ENCODE measurements around the gene SOCS1. TPM values are rescaled to one million over a fixed set of nuclear protein-coding genes. Genes with fewer than 3 reads are reported as not detected.

Gene SOCS1
- total RNA-seq, 5 donors from 2014 or later (not counting 1 experiment from before 2014, with no cell fraction given) = 49.2 to 67.2 (median 54.5) TPM

- ATAC-seq (replicated peaks in 1 of 4) (no peak), DNase-seq (no peak)
- WGBS (ENCODE audit: insufficient coverage) = no CpG with 5 or more reads among the region's 2 CpGs
- H3K4me3 Mint-ChIP-seq = no peak overlapping the region
- Histone ChIP-seq H3K4me3 (ENCODE audit: control insufficient read depth in 1 of 2, extremely low read depth in 1 of 2, low read length in 1 of 2) (no peak overlapping the region), H3K9me3 (no peaks in the 10 kb centered on the region), H3K4me1 (ENCODE audit: control insufficient read depth in 1 of 2, extremely low read depth in 1 of 2, insufficient read depth in 2 of 2, low read length in 2 of 2) (peaks cover 0 to 5% of the 10 kb centered on the region in 2 experiments), H3K27me3 (replicated peaks in 1 of 2; ENCODE audit: control insufficient read depth in 2 of 2, extremely low read depth in 1 of 2, insufficient read depth in 2 of 2, low read length in 1 of 2) (peaks cover 0 to 22% of the 10 kb centered on the region in 2 experiments), H3K27ac (ENCODE audit: low read length) (no peak overlapping the region), H3K36me3 (ENCODE audit: control insufficient read depth in 2 of 2, extremely low read depth in 1 of 2, insufficient read depth in 1 of 2, low read length in 1 of 2) (no peaks in the 10 kb centered on the region)
- H3K27ac Mint-ChIP-seq = no peak overlapping the region
- POLR2A ChIA-PET = no interaction called here
- H3K27me3 Mint-ChIP-seq = no peaks in the 10 kb centered on the region
- no peaks in the 10 kb centered on the region for H3K36me3 Mint-ChIP-seq
- peaks cover 0 to 14% (median 2%) of the 10 kb centered on the region in 3 donors for H3K4me1 Mint-ChIP-seq
- CTCF ChIA-PET = no interaction called here
- no peaks in the 10 kb centered on the region for H3K9me3 Mint-ChIP-seq
Measured at GRCh38 chr16:11289202-11289601, 33.2 kb upstream of the SOCS1 start.

GRCh38 chr16:11285842-11286241 is 29.8 kb upstream of the SOCS1 start:
- WGBS (ENCODE audit: insufficient coverage) = 71% methylated on average over 1 of the region's 2 CpGs

GRCh38 chr16:11283820-11284248 is 27.8 kb upstream of the SOCS1 start:
- H3K27ac ChIP-seq (ENCODE audit: low read length) = no peak overlapping the region
- H3K4me1 Mint-ChIP-seq = peaks cover 0 to 6% (median 2%) of the 10 kb centered on the region in 3 donors
- H3K9me3 Mint-ChIP-seq = no peaks in the 10 kb centered on the region
- H3K4me3 Mint-ChIP-seq = no peak overlapping the region
- POLR2A ChIA-PET = interaction anchor here in 1 of 2 donors (0.5 kb wide), 1 partner anchor 33 kb away, joined by 13 read pairs; no protein-coding TSS in a partner anchor
- ATAC-seq (replicated peaks in 1 of 4) (no peak), DNase-seq (no peak)
- no peaks in the 10 kb centered on the region for H3K4me1 ChIP-seq (ENCODE audit: control insufficient read depth in 1 of 2, extremely low read depth in 1 of 2, insufficient read depth in 2 of 2, low read length in 2 of 2)
- no peaks in the 10 kb centered on the region for H3K36me3 ChIP-seq (ENCODE audit: control insufficient read depth in 2 of 2, extremely low read depth in 1 of 2, insufficient read depth in 1 of 2, low read length in 1 of 2)
- peaks cover 0 to 7% of the 10 kb centered on the region in 2 donors for H3K27me3 Mint-ChIP-seq
- no peaks in the 10 kb centered on the region for H3K9me3 ChIP-seq
- no peak overlapping the region for H3K4me3 ChIP-seq (ENCODE audit: control insufficient read depth in 1 of 2, extremely low read depth in 1 of 2, low read length in 1 of 2)
- no peaks in the 10 kb centered on the region for H3K36me3 Mint-ChIP-seq
- H3K27ac Mint-ChIP-seq = no peak overlapping the region
- CTCF ChIA-PET = no interaction called here
- peaks cover 0 to 14% of the 10 kb centered on the region in 2 experiments for H3K27me3 ChIP-seq (replicated peaks in 1 of 2; ENCODE audit: control insufficient read depth in 2 of 2, extremely low read depth in 1 of 2, insufficient read depth in 2 of 2, low read length in 1 of 2)
- WGBS (ENCODE audit: insufficient coverage) = 80% methylated on average over 2 of the region's 4 CpGs

More at GRCh38 chr16:11285842-11286241, 29.8 kb upstream of the SOCS1 start:
- CTCF ChIA-PET = no interaction called here
- POLR2A ChIA-PET = no interaction called here
- ATAC-seq (replicated peaks in 1 of 4) (no peak), DNase-seq (no peak)
- Histone ChIP-seq H3K27me3 (replicated peaks in 1 of 2; ENCODE audit: control insufficient read depth in 2 of 2, extremely low read depth in 1 of 2, insufficient read depth in 2 of 2, low read length in 1 of 2) (peaks cover 0 to 16% of the 10 kb centered on the region in 2 experiments), H3K36me3 (ENCODE audit: control insufficient read depth in 2 of 2, extremely low read depth in 1 of 2, insufficient read depth in 1 of 2, low read length in 1 of 2) (no peaks in the 10 kb centered on the region), H3K27ac (ENCODE audit: low read length) (no peak overlapping the region), H3K9me3 (no peaks in the 10 kb centered on the region), H3K4me3 (ENCODE audit: control insufficient read depth in 1 of 2, extremely low read depth in 1 of 2, low read length in 1 of 2) (no peak overlapping the region), H3K4me1 (ENCODE audit: control insufficient read depth in 1 of 2, extremely low read depth in 1 of 2, insufficient read depth in 2 of 2, low read length in 2 of 2) (no peaks in the 10 kb centered on the region)
- H3K27ac Mint-ChIP-seq = no peak overlapping the region
- no peaks in the 10 kb centered on the region for H3K9me3 Mint-ChIP-seq
- H3K27me3 Mint-ChIP-seq = peaks cover 0 to 7% of the 10 kb centered on the region in 2 donors
- H3K4me3 Mint-ChIP-seq = no peak overlapping the region
- H3K4me1 Mint-ChIP-seq = no peaks in the 10 kb centered on the region
- H3K36me3 Mint-ChIP-seq = no peaks in the 10 kb centered on the region

DNA sequence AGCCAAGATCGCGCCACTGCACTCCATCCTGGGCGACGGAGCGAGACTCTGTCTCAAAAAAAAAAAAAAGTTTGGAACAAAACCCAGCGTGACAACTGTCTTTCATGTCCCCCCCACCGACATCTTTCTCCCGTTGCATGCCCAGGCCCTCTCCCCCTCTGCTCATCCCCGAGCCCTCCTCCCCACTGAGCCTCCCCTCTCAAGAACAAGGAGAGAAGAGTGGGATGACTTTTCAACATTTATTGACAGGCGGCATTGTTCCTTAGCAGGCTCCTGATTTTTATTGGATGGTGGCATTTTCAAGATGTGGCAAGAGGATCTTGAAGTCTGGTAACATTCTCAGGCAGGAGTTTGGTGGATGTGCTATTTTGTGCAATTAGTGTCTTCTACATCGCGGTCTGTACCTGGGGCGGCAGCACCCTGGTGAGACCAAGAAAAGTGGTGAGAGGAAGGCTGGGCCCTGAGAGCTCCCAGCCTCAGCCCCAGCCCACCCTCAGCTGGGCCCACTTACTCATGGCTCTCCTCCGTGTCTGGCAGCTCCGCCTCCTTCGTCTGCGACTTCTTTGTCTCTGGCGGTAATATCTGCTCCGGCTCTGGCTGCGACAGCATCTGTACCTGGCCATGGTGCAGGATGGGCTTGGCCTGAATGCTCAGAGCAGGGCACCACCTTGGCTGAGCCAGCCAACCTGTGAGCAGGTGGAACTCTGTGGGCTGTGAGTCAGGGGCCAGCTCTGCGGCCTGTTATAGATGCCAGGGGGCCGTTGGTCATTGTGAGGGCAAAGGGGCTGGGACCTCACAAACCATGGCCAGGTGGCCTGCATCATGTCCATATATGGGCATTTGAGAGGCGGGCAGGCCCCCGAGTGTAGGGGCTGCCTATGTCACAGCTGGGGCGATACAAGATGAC is 24.9 kb upstream of the SOCS1 start, which contains the start of gene PRM1:
Gene PRM1, minus strand, starts transcription at position 715 of the 907 bp plus-strand sequence. Its CDS starts 92 bp downstream, at position 623.
- Mint-ChIP-seq H3K9me3 (no peaks in the 10 kb centered on the region), H3K27me3 (peaks cover 0 to 7% of the 10 kb centered on the region in 2 donors), H3K4me1 (peaks cover 0 to 6% (median 2%) of the 10 kb centered on the region in 3 donors), H3K4me3 (no peak within 1 kb of the TSS), H3K27ac (peak within 1 kb of the TSS in 1 of 2 donors; percentile 54), H3K36me3 (no peaks in the 10 kb centered on the region)
- no peak for DNase-seq
- Histone ChIP-seq H3K27me3 (replicated peaks in 1 of 2; ENCODE audit: control insufficient read depth in 2 of 2, extremely low read depth in 1 of 2, insufficient read depth in 2 of 2, low read length in 1 of 2) (peaks cover 0 to 17% of the 10 kb centered on the region in 2 experiments), H3K4me1 (ENCODE audit: control insufficient read depth in 1 of 2, extremely low read depth in 1 of 2, insufficient read depth in 2 of 2, low read length in 2 of 2) (no peaks in the 10 kb centered on the region), H3K9me3 (no peaks in the 10 kb centered on the region), H3K27ac (ENCODE audit: low read length) (no peak within 1 kb of the TSS), H3K4me3 (ENCODE audit: control insufficient read depth in 1 of 2, extremely low read depth in 1 of 2, low read length in 1 of 2) (no peak within 1 kb of the TSS), H3K36me3 (ENCODE audit: control insufficient read depth in 2 of 2, extremely low read depth in 1 of 2, insufficient read depth in 1 of 2, low read length in 1 of 2) (no peaks in the 10 kb centered on the region)
- ATAC-seq (replicated peaks in 1 of 4) = no peak
- WGBS (ENCODE audit: insufficient coverage) = 94% methylated on average over 16 of the region's 25 CpGs
- ChIA-PET POLR2A (no interaction called here), CTCF (interaction anchor here in 1 of 2 donors (0.7 kb wide), 1 partner anchor 89 kb away, joined by 3 read pairs; no protein-coding TSS in a partner anchor)

DNA sequence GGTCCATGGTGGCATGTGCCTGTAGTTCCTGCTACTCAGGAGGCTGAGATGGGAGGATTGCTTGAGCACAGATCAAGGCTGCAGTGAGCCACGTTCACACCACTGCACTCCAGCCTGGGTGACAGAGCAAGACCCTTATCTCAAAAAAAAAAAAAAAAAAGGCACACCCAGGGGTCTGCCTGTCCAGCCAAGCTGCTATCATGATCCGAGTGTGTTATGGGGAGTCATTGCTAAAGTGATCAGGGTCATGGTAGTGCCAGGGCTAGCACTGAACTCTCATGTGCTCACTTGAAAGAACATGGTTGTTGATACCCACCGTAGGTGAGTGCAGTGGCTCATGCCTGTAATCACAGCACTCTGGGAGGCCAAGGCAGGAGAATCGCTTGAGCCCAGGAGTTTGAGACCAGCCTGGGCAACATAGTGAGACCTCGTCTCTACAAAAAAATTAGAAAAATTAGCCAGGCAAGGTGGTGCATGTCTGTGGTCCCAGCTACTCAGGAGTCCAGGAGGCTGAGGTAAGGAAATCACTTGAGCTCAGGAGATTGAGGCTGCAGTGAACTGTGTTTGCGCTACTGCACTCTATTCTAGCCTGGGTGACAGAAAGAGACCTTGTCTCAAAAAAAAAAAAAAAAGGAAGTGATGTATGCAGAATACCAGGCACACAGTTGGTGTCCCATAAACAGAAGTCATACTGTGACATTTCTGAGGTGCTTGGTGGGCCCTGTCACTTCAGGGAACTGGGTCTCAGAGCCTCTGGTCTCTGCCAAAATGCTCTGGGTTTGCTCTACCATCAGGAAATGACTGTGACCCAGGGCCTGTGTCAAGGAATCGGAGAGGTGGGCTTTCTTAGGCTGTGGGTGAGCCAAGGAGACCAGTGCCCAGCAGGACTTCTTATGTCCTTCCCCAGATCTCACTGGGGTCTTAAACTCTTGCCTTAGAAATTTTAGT is 23.0 kb upstream of the SOCS1 start:
- no peak overlapping the region for H3K27ac ChIP-seq (ENCODE audit: low read length)

More for the DNA sequence above, 23.0 kb upstream of the SOCS1 start:
- Mint-ChIP-seq H3K27me3 (peaks cover 0 to 7% of the 10 kb centered on the region in 2 donors), H3K9me3 (no peaks in the 10 kb centered on the region), H3K27ac (no peak overlapping the region), H3K4me3 (no peak overlapping the region), H3K4me1 (peaks cover 0 to 6% (median 2%) of the 10 kb centered on the region in 3 donors), H3K36me3 (no peaks in the 10 kb centered on the region)
- H3K4me1 ChIP-seq (ENCODE audit: control insufficient read depth in 1 of 2, extremely low read depth in 1 of 2, insufficient read depth in 2 of 2, low read length in 2 of 2) = no peaks in the 10 kb centered on the region
- no peak for DNase-seq
- 79% methylated on average over 3 of the region's 7 CpGs for WGBS (ENCODE audit: insufficient coverage)
- no peaks in the 10 kb centered on the region for H3K36me3 ChIP-seq (ENCODE audit: control insufficient read depth in 2 of 2, extremely low read depth in 1 of 2, insufficient read depth in 1 of 2, low read length in 1 of 2)
- no peak for ATAC-seq (replicated peaks in 1 of 4)
- peaks cover 0 to 22% of the 10 kb centered on the region in 2 experiments for H3K27me3 ChIP-seq (replicated peaks in 1 of 2; ENCODE audit: control insufficient read depth in 2 of 2, extremely low read depth in 1 of 2, insufficient read depth in 2 of 2, low read length in 1 of 2)
- ChIA-PET POLR2A (no interaction called here), CTCF (interaction anchor here in 1 of 2 donors (0.6 kb wide), 1 partner anchor 1543 kb away, joined by 4 read pairs; no protein-coding TSS in a partner anchor)
- H3K4me3 ChIP-seq (ENCODE audit: control insufficient read depth in 1 of 2, extremely low read depth in 1 of 2, low read length in 1 of 2) = no peak overlapping the region
- H3K9me3 ChIP-seq = no peaks in the 10 kb centered on the region
